HepG2 (cell line): ENCODE data around the gene CST8. TPM values are rescaled to one million over a fixed set of nuclear protein-coding genes. Genes with fewer than 3 reads are reported as not detected.

ENCODE experiments used
- ATAC-seq: fragments of 200-7000 bp; cut with Tn5 transposase; 3 replicates; pipeline ENCODE4 v1.9.1; 2020; ENCODE audit warnings: mild to moderate bottlenecking, moderate library complexity
- BruUV-seq: library from RNA; stranded (reverse); fragments of 400-500 nt; replicated peaks from 2 replicates; lab custom pipeline; 2021; lab: Mats Ljungman, UMichigan
- CTCF ChIA-PET: fragments of 300-600 bp; formaldehyde crosslinking; extraction: SDS; loops from one replicate; lab custom pipeline; 2021; ENCODE audit warnings: low total read pairs, inconsistent platforms, low intra/inter-chr PET ratio; lab: Yijun Ruan, JAX
- POLR2A ChIA-PET: fragments of 350-600 bp; sonication (Branson Sonifier 250); formaldehyde crosslinking; loops from one replicate; lab custom pipeline; 2020; ENCODE audit warnings: antibody characterized with exemption, inconsistent platforms; lab: Yijun Ruan, JAX
- DNase-seq: peaks from one replicate; pipeline ENCODE4 v3.0.0-alpha.2; 2015; ENCODE audit warnings: low spot score
- FAIRE-seq: peaks from 3 replicates; lab custom pipeline; 2011; peaks lifted over from hg19 to GRCh38; lab: Jason Lieb, UNC
- H2AFZ ChIP-seq: one replicate; pipeline ENCODE4 v1.6.1; 2011; ENCODE audit warnings: low read length, inconsistent platforms
- H3K27ac ChIP-seq: fragments of 300-600 bp; 3 replicates; pipeline ENCODE4 v1.8.0; 2011; ENCODE audit warnings: mixed run types, mild to moderate bottlenecking, mixed read lengths, low read length, inconsistent platforms; ENCODE audit not compliant: insufficient read depth; ENCODE audit errors: extremely low read length
- H3K27me3 ChIP-seq, 2 experiments: fragments of 200-600 bp in 1 of 2; 2 replicates in 1 of 2; 3 replicates in 1 of 2; pipeline versions ENCODE4 v1.6.0 to v1.8.0; 2011; ENCODE audit warnings: low read length in 2 of 2, mild to moderate bottlenecking in 2 of 2, moderate library complexity in 2 of 2, inconsistent platforms in 1 of 2; ENCODE audit not compliant: insufficient read depth in 2 of 2, control insufficient read depth in 1 of 2
- H3K36me3 ChIP-seq, 2 experiments: fragments of 200-600 bp in 1 of 2; replicated peaks in 1 of 2; 2 replicates in 1 of 2; 3 replicates in 1 of 2; pipeline versions ENCODE4 v1.5.1 to v1.8.0; 2011; ENCODE audit warnings: low read length in 2 of 2, inconsistent platforms in 1 of 2; ENCODE audit not compliant: insufficient read depth in 2 of 2, control insufficient read depth in 1 of 2
- H3K4me1 ChIP-seq: 2 replicates; pipeline ENCODE4 v1.5.1; 2012; ENCODE audit warnings: low read length, inconsistent platforms; ENCODE audit not compliant: insufficient read depth
- H3K4me2 ChIP-seq: 2 replicates; pipeline ENCODE4 v1.6.0; 2011; ENCODE audit warnings: low read depth, low read length, inconsistent platforms
- H3K4me3 ChIP-seq, 3 experiments: fragments of 200-600 bp in 1 of 3; sonication (generic), shearing (Covaris generic) in 1 of 3; replicated peaks in 1 of 3; 2 replicates each; pipeline ENCODE4 v1.5.1; 2011 to 2016; ENCODE audit warnings: low read length in 3 of 3, inconsistent platforms in 2 of 3, low read depth in 2 of 3, mild to moderate bottlenecking in 2 of 3, control low read depth in 1 of 3, mixed read lengths in 1 of 3; ENCODE audit not compliant: insufficient read depth in 1 of 3
- H3K79me2 ChIP-seq: one replicate; pipeline ENCODE4 v1.6.1; 2011; ENCODE audit warnings: low read length, inconsistent platforms; ENCODE audit not compliant: insufficient read depth
- H3K9ac ChIP-seq: 2 replicates; pipeline ENCODE4 v1.6.0; 2011; ENCODE audit warnings: mild to moderate bottlenecking, low read depth, low read length, inconsistent platforms; ENCODE audit not compliant: insufficient read depth
- H3K9me3 ChIP-seq: 2 replicates; pipeline ENCODE4 v1.5.1; 2012; ENCODE audit warnings: mild to moderate bottlenecking, low read length
- H4K20me1 ChIP-seq: 2 replicates; pipeline ENCODE4 v1.6.0; 2011; ENCODE audit warnings: inconsistent platforms, mild to moderate bottlenecking, low read length, moderate library complexity; ENCODE audit not compliant: insufficient read depth
- CHCHD3 ChIP-seq: sonication (generic); formaldehyde crosslinking; IDR thresholded peaks from 2 replicates; pipeline ENCODE4 v1.8.0; 2022; ENCODE audit warnings: mild to moderate bottlenecking, missing genetic modification reagents, moderate library complexity
- HNRNPLL ChIP-seq: fragments of 200-400 bp; formaldehyde crosslinking; IDR thresholded peaks from 2 replicates; pipeline ENCODE4 v1.6.1; 2017; ENCODE audit warnings: mild to moderate bottlenecking, low read depth, low read length; ENCODE audit not compliant: poor library complexity, severe bottlenecking
- SIX4 ChIP-seq: sonication (generic); formaldehyde crosslinking; IDR thresholded peaks from 2 replicates; pipeline ENCODE4 v1.4.0; 2020; ENCODE audit warnings: missing genetic modification reagents
- ZNF547 ChIP-seq: sonication (generic); formaldehyde crosslinking; IDR thresholded peaks from 2 replicates; pipeline ENCODE4 v1.5.1; 2020; ENCODE audit warnings: mild to moderate bottlenecking, missing genetic modification reagents
- ZNF614 ChIP-seq: IDR thresholded peaks from 2 replicates; pipeline ENCODE4 v1.6.1; 2018; ENCODE audit warnings: missing biosample characterization, missing genetic modification reagents, inconsistent platforms, borderline replicate concordance
- ZNF749 ChIP-seq: sonication (generic); formaldehyde crosslinking; IDR thresholded peaks from 2 replicates; pipeline ENCODE4 v1.8.0; 2022; ENCODE audit warnings: mild to moderate bottlenecking, missing genetic modification reagents, moderate library complexity, borderline replicate concordance
- ZNF766 ChIP-seq: sonication (generic); formaldehyde crosslinking; IDR thresholded peaks from 2 replicates; pipeline ENCODE4 v1.5.0; 2020; ENCODE audit warnings: missing genetic modification reagents, borderline replicate concordance
- ZNF788 ChIP-seq: sonication (generic); formaldehyde crosslinking; IDR thresholded peaks from 2 replicates; pipeline ENCODE4 v1.5.0; 2020; ENCODE audit warnings: mild to moderate bottlenecking, missing genetic modification reagents, borderline replicate concordance
- ZZZ3 ChIP-seq: sonication (generic); formaldehyde crosslinking; IDR thresholded peaks from 2 replicates; pipeline ENCODE4 v1.4.0; 2020; ENCODE audit warnings: missing genetic modification reagents, mild to moderate bottlenecking, borderline replicate concordance
- WGBS: methylation state at CpG from one replicate; pipeline ENCODE4 v1.1.6; 2017; ENCODE audit warnings: low lambda C conversion rate; 5-methylcytosine and 5-hydroxymethylcytosine counted together
- in situ Hi-C: cut with HindIII; loops from 2 replicates; pipeline ENCODE4 v1.10.0; 2017; ENCODE audit warnings: low pct_unique_long_range_greater_than_20kb; ENCODE audit not compliant: extremely low pct_ligation_motif_present
- intact Hi-C: fragments of 100-400 bp; cut with micrococcal nuclease; formaldehyde crosslinking; loops from one replicate; pipeline ENCODE4 v1.10.0; 2022; ENCODE audit not compliant: unreplicated experiment
- polyA plus RNA-seq, 8 experiments: library from polyadenylated mRNA; depleted of rRNA in 3 of 8; stranded (reverse) in 7 of 8; unstranded in 1 of 8; fragments of >200 nt; fragmentation: Illumina TruSeq in 4 of 8; extraction: Trizol in 4 of 8; gene quantifications; 2 replicates each; pipeline versions ENCODE4 v1.2.1 to v1.2.3, GENCODE V29; 2011 to 2016; ENCODE audit warnings: low read depth in 4 of 8, missing spikeins in 1 of 8, mixed read lengths in 1 of 8; ENCODE audit not compliant: insufficient read depth in 1 of 8
- total RNA-seq, 5 experiments: library from RNA; depleted of rRNA; stranded (reverse); fragments of >200 nt; fragmentation: Illumina TruSeq; extraction: Trizol; gene quantifications; 2 replicates each; pipeline ENCODE4 v1.2.3, GENCODE V29; 2016; ENCODE audit warnings: low read depth in 1 of 5
- TF ChIP-seq, protein P1 (sequence below): sonication (generic); formaldehyde crosslinking; IDR thresholded peaks from 2 replicates; pipeline ENCODE4 v1.8.1; 2023; ENCODE audit warnings: mild to moderate bottlenecking, missing genetic modification reagents
- TF ChIP-seq, protein P2 (sequence below): sonication (generic); formaldehyde crosslinking; IDR thresholded peaks from 2 replicates; pipeline ENCODE4 v1.8.0; 2022; ENCODE audit warnings: missing genetic modification reagents, mild to moderate bottlenecking, moderate library complexity, borderline replicate concordance
- TF ChIP-seq, protein P3 (sequence below): sonication (generic); formaldehyde crosslinking; IDR thresholded peaks from 2 replicates; pipeline ENCODE4 v1.5.0; 2020; ENCODE audit warnings: missing genetic modification reagents
- TF ChIP-seq, protein P4 (sequence below): sonication (generic); formaldehyde crosslinking; IDR thresholded peaks from 2 replicates; pipeline ENCODE4 v1.8.0; 2022; ENCODE audit warnings: mild to moderate bottlenecking, missing genetic modification reagents
- TF ChIP-seq, protein P5 (sequence below): sonication (generic); formaldehyde crosslinking; IDR thresholded peaks from 2 replicates; pipeline ENCODE4 v1.4.0; 2020; ENCODE audit warnings: missing genetic modification reagents, borderline replicate concordance

Gene CST8
- total and polyA plus RNA-seq, 2 of the 13 experiments (the other 11 are each of a cell fraction or from before 2014, with no cell fraction given), result not detected

DNA sequence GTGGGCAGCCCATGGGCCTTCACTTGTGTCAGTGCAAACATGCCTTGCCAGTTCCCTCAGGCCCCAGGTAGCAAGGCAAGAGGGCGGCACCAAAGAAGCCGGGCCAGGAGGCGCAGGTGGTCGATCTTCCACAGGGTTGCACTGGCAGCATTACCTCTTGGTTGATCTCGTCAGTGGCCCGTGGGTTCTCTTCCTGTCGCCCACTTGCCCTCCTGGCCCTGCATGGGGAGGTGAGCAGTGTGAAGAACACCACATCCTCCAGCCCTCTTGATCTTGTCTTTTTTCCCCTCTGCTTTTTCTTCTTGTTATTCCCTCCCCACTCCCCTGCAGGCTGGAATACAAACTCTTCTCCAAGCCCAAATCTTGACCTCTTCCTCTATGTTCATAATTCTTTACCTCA lies 35.3 kb upstream of the CST8 start:
- FAIRE-seq, result no peak
- intact Hi-C loops, result no loop called here
- TF ChIP-seq ZNF547 (CRISPR knock-in tag) (no peak), HNRNPLL (no peak), ZZZ3 (CRISPR knock-in tag) (no peak), ZNF766 (CRISPR knock-in tag) (no peak), ZNF614 (CRISPR knock-in tag) (no peak), SIX4 (CRISPR knock-in tag) (no peak), ZNF788 (CRISPR knock-in tag) (no peak), ZNF749 (no peak), CHCHD3 (CRISPR knock-in tag) (no peak)
- TF ChIP-seq, protein P1, sequence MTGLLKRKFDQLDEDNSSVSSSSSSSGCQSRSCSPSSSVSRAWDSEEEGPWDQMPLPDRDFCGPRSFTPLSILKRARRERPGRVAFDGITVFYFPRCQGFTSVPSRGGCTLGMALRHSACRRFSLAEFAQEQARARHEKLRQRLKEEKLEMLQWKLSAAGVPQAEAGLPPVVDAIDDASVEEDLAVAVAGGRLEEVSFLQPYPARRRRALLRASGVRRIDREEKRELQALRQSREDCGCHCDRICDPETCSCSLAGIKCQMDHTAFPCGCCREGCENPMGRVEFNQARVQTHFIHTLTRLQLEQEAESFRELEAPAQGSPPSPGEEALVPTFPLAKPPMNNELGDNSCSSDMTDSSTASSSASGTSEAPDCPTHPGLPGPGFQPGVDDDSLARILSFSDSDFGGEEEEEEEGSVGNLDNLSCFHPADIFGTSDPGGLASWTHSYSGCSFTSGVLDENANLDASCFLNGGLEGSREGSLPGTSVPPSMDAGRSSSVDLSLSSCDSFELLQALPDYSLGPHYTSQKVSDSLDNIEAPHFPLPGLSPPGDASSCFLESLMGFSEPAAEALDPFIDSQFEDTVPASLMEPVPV (CRISPR knock-in tag), result no peak
- TF ChIP-seq, protein P2, sequence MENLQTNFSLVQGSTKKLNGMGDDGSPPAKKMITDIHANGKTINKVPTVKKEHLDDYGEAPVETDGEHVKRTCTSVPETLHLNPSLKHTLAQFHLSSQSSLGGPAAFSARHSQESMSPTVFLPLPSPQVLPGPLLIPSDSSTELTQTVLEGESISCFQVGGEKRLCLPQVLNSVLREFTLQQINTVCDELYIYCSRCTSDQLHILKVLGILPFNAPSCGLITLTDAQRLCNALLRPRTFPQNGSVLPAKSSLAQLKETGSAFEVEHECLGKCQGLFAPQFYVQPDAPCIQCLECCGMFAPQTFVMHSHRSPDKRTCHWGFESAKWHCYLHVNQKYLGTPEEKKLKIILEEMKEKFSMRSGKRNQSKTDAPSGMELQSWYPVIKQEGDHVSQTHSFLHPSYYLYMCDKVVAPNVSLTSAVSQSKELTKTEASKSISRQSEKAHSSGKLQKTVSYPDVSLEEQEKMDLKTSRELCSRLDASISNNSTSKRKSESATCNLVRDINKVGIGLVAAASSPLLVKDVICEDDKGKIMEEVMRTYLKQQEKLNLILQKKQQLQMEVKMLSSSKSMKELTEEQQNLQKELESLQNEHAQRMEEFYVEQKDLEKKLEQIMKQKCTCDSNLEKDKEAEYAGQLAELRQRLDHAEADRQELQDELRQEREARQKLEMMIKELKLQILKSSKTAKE, result no peak
- TF ChIP-seq, protein P3, sequence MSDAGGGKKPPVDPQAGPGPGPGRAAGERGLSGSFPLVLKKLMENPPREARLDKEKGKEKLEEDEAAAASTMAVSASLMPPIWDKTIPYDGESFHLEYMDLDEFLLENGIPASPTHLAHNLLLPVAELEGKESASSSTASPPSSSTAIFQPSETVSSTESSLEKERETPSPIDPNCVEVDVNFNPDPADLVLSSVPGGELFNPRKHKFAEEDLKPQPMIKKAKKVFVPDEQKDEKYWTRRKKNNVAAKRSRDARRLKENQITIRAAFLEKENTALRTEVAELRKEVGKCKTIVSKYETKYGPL (CRISPR knock-in tag), result no peak
- TF ChIP-seq, protein P4, sequence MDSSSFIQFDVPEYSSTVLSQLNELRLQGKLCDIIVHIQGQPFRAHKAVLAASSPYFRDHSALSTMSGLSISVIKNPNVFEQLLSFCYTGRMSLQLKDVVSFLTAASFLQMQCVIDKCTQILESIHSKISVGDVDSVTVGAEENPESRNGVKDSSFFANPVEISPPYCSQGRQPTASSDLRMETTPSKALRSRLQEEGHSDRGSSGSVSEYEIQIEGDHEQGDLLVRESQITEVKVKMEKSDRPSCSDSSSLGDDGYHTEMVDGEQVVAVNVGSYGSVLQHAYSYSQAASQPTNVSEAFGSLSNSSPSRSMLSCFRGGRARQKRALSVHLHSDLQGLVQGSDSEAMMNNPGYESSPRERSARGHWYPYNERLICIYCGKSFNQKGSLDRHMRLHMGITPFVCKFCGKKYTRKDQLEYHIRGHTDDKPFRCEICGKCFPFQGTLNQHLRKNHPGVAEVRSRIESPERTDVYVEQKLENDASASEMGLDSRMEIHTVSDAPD (CRISPR knock-in tag), result no peak
- TF ChIP-seq, protein P5, sequence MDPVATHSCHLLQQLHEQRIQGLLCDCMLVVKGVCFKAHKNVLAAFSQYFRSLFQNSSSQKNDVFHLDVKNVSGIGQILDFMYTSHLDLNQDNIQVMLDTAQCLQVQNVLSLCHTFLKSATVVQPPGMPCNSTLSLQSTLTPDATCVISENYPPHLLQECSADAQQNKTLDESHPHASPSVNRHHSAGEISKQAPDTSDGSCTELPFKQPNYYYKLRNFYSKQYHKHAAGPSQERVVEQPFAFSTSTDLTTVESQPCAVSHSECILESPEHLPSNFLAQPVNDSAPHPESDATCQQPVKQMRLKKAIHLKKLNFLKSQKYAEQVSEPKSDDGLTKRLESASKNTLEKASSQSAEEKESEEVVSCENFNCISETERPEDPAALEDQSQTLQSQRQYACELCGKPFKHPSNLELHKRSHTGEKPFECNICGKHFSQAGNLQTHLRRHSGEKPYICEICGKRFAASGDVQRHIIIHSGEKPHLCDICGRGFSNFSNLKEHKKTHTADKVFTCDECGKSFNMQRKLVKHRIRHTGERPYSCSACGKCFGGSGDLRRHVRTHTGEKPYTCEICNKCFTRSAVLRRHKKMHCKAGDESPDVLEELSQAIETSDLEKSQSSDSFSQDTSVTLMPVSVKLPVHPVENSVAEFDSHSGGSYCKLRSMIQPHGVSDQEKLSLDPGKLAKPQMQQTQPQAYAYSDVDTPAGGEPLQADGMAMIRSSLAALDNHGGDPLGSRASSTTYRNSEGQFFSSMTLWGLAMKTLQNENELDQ (CRISPR knock-in tag), result no peak
- TF ChIP-seq, all 625 proteins: peak for 0
- H3K9me3 ChIP-seq, result no peaks in the 10 kb centered on the region
- no peaks in the 10 kb centered on the region for H3K36me3 ChIP-seq
- H3K4me1 ChIP-seq, result no peaks in the 10 kb centered on the region
- no peak overlapping the region for H2AFZ ChIP-seq
- POLR2A ChIA-PET, result no interaction called here
- WGBS, result 36% methylated on average over 7 of the region's 7 CpGs
- DNase-seq (no peak), ATAC-seq (no peak)
- no peak overlapping the region for H3K27ac ChIP-seq
- H3K27me3 ChIP-seq, result peaks cover 8 to 44% of the 10 kb centered on the region in 2 experiments; a peak in 3 of 5 replicates
- in situ Hi-C loops, result no loop called here
- H3K4me2 ChIP-seq, result no peak overlapping the region
- CTCF ChIA-PET, result no interaction called here
- no peak overlapping the region for H3K4me3 ChIP-seq
- H3K9ac ChIP-seq, result no peak overlapping the region
- BruUV-seq, result no TSS peak
- no peaks in the 10 kb centered on the region for H4K20me1 ChIP-seq
- H3K79me2 ChIP-seq, result no peaks in the 10 kb centered on the region
